ENCODE results near the gene TMUB1.

Gene TMUB1, protein sequence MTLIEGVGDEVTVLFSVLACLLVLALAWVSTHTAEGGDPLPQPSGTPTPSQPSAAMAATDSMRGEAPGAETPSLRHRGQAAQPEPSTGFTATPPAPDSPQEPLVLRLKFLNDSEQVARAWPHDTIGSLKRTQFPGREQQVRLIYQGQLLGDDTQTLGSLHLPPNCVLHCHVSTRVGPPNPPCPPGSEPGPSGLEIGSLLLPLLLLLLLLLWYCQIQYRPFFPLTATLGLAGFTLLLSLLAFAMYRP

DNA sequence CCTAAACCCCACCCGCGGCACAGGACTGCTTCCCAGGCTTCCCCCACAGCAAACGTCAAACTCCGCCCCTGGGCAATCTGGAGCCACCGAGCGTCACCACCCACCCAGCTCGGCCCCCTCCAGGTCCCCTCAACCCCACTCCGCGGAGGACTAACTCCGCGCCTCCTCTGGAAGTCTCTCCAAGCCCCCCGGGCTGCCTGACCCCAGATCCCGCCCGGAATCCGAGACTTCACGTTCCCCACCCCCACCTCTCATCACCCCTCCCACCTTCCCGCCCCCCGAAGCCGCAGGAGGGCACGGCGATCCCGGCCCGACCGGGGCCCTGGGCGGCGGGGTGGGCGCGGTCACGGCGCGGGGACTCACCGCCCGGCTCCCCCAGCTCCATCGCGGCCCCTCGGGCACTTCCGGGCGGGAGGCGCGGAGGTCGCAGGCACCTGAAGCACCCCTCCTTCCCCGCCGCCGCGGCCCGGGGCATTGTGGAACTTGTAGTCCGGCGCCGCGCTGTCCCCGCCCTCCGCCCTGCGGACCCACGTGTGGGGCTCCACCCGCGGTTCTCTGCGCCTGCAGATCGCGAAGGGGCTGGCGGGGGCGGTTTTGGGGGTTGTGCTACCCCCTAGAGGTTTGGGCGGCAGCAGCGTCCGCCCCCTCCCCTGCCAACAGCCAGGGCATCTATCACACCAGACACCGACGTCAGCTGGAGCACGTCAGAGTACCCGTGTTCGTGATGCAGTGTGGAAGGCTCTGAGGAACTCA is at the start of gene TMUB1:
TSS of gene TMUB1 (minus strand) at position 423 of the 753 bp plus-strand sequence. CDS start 930 bp downstream, outside the sequence.
- peak; percentile 50 for DNase-seq

DNA sequence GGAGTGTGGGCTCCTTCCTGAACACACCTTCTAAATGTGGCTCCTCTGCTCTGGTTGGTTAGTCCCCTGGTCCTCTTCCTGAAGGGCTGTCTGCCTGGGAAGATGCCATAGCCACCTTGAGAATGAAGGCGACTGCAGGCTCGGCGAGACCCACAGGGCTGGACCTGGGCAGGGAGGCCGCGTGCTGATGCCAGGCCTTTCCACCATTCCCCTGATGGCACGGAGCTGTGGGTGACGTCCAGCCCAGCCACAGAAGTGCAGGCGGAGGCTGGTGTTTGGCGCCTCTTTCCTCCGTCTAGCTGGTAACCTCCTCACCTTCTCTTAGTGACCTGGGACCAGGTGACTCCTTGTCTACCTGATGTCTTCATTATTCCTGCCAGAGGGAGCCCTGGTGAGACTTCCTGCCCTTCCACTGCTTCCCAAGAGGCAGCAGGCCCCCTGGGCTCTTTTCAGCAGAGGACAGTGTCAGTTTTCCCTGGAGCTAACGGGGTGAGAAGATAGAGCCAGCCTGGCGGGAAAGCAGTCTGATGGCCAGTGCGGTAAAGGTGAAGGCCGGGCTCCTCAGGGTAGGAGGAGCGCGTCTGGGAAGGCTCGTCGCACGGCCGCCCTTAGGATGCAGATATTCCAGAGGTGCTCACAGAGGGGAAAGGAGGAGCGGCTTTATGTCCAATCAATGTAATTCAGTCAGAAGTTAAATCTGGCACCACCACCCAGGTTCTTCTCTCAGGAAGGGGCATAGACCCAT is 49.3 kb upstream of the TMUB1 start:
- DNase-seq, result no peak

DNA sequence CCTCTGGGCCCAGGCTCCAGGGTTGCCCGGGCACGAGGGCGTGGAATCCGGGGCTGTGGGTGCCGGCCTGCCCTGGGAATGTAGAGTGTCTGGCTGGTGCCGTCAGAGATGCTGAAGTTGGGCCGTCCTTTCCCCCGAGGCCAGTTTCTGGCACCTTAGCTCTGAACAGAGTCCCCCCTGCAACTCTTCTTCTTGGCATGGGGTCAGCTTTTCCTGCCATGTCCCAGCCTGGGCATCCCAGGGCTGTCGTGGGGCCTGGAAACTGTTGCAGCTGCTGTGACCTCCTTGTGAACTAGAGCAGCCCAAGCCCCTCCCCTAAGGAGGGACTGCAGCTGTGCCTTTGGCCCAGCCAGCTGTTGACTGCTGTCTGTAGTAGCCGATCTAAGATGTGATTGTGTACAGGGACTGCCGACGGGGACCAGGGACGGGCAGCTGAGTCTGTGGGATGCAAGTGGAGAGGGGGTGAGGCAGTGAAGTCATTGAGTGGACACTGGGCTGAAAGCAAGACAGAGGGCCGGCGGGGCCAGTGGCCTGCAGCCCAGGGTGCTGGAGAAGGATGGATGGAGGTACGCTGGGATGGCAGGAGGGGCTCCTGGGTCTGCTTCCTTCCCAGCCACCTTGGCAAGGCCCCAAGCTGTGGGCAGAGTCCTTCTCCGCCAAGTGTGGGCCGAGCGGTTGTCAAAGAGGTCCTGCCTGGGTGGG is 48.5 kb upstream of the TMUB1 start:
- no peak for DNase-seq

DNA sequence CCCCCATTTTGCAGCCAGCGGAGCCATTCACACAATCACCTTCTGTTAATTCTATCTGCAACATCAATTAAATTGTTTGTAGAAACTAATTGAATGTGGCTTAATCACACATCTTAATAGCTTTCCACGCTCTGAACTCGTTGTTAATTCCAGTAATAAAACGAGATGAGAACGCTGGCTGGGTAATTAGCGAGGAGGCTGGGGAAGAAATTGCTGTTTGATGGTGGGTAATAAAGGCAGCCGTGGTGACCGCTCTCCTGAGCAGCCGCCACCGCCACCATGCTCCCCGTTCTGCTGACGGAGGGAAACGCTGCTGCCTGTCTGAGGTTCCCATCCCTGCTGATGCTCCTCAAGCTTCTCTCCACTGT is 47.9 kb upstream of the TMUB1 start:
- no peak for DNase-seq

DNA sequence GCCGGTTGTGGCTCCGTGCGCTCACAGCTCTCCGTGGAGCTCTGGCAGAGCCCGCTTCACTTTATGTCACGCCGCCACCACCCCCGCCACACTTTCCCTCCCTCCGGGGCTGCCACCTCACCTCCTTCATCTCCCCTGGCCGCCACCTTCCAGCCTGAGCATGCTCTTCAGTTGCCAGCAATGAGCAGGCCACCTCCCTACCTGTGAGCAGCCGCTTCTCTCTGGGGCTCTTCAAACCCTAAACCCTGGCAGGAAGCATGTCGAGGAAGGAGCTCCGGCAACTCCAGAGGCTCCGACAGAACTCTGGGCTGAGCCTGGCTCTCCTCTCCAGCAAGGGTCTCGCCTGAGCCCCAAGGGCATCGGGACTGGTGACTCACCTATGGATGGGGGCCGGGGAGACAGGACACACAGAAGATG is 47.5 kb upstream of the TMUB1 start:
- DNase-seq, result no peak

DNA sequence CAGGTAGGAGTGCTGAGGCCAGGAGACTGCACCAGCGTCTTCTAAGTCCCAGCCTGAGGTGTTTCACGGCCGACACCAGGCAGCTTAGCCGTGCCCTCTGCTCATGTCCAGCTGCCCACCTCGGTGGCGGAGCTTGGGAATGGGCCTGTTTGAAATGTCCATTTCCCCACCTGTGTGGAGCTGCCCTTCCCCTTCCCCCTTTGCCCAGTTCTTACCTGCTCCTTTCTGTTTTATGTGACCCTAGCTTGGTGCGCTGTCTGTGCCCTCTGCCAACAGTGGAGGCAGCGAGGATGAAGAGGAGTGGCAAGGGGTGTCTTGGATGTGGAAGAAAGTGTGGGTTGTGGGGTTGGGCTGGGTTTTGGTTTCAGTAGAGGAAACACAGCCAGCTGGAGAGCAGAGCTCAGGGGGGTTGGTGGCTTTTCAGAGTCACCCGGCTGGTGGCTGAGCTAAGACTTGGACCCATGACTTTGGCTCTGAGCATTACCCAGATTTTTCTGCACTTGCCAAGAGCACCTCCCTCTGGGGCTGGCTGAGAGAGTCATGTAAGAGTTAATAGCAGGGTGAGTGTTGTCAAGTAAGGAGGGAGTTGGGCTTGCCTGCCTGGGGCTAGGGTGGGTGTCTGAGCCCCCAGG is 46.8 kb upstream of the TMUB1 start:
- no peak for DNase-seq

DNA sequence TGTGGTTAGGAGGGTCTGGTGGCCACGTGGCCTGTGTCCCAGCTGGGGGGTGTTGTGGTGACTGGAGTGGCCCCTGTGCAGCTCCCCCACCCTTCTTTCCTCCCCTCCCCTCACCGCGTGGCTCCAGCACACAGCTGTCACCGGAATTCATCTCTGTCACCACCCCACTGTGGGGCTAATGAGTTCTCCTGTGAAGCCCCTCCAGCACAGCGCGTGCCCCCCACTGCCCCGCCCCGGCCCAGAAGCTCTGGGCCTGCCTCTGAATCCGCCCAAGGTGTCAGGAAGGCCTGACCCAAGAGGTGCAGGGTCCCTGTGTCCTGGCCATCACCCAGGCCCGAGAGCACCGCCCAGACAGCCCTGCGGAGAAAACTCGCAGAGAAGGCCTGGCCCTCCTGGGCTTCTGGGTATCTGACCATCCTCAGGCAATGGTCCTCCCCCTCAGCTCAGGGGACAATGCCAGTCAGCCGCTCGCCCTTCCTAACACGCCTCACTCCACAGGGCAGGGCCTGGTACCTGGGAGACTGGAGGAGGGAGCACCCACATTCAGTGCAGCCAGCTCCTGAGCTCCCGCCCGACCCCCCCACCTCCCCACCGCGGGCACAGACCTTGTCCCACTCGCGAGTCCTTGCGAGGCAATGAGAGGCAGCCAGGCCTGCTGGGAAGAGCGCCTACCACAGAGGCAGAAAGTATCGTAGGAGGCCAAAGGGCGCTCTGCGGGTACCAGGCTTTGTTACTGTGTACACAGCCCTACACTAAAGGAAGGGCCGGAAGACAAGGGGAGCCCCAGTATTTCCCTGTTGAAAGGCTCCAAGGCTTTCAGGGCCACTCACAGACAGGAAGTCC is 46.0 kb upstream of the TMUB1 start:
- no peak for DNase-seq

DNA sequence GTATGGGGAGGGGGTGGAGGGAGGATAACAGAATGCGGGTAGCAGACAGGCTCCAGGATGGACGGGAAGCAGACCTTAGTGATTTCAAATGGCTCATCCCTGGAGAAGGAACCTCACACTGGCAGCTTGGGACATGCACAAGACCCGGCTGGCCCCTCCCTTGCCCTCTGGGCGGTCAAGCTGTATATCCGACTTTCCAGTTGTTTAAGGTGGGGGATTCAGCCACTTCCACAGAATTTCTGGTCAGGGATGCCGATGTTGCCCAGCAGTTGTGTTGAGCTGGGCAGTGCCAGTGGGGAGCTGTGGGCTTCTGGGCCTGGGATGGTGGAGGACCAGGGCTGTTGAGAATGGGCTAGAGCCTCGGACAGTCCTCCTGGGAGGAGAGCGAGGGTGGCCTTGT is 45.4 kb upstream of the TMUB1 start:
- no peak for DNase-seq

DNA sequence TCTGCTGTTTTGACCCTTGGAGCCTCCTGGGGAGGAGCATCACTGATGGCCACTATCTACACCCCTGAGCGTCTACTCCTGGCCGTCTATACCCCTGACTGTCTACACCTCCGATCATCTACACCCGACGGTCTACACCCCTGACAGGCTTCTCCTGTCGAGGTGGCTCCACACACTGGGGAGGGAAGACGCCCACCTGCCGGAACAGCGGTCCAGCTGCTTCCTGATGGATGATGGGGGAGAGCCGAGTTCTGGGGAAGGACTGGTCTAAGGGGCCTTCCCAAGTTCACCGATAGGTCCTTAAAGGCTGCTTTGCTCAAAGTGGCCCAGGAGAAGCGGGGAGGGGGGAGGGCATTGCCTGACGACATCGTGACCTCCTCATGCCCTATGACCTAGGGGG is 44.9 kb upstream of the TMUB1 start:
- no peak for DNase-seq

DNA sequence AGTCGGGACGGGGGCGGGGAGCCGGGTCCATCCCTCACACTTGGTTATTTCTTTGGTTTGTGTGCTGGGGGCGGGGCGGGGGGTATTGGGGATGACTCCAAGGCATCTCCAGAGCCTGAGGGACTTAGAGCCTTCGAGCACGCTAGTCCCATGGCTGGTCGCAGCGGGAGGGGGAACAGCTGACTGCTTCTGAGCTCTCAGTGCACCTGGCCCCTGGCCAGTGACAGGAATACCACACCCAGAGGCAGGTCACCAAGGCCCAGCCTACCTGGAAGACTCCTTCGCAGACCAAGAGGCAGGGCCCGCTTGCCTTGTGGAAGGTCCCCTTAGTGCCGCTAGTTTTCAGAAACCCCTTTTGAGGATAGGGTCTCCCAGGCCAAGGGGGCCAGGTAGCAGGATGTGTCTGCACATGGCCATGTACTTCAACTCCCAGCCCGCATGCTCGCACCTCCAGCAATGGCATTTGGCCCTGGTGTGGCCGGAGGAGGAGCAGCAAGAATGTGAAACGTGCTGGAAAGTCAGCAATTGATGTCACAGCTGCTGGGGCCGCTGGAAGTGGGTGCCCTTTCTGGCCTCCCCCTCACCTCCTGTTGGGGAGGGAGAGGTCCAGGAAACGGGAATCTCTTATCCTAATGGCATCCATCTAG is 43.3 kb upstream of the TMUB1 start:
- DNase-seq, result no peak

DNA sequence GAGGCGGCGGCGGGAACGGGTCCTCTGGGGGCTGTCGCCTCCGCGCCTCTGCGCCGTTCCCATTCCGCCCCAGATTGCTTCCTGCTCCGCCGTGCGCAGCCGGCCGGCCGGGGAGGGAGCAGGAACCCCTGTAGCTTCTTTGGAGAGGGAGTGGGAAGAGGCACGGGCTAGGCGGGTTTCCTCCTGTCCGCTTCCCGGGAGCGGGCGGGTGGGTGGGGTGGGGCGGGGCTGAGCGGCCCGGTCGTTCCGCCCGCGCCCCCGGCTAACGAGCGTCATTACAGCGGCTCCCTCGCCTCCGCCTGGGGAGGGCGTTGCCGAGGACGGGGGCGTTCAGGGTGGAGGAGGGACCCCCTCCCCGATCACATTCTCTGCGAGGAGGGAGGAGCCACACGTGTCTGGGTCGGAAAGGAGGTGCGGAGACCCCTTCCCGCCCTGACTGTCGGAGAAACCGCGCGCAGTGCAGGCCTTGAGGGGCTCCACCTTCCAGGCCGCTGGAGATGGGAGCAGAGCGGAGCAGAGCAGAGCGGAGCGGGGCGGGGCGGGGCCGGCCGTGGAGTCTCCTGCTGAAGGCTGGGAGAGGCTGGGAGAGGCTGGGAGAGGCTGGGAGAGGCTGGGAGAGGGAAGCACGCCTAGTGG is 42.7 kb upstream of the TMUB1 start:
- no peak for DNase-seq

DNA sequence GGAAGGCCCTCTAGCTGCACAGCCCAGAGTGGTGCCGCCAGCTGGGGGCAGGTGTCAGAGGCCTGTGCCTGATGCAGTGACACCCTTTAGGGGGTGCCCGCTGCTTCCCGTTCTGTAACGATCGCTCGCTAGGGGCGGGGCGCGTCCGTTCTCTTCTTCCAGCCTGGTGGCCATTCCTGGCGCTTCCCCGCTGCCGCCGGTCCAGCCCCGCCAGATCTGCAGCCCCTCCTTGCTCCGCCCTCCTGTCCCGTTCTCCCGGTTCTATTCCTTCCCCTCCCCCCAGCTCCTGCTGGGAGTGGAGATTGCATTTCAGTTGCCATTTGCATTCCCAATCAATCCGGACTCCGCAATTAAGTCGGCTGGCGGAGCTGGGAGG is 42.2 kb upstream of the TMUB1 start:
- DNase-seq, result no peak

DNA sequence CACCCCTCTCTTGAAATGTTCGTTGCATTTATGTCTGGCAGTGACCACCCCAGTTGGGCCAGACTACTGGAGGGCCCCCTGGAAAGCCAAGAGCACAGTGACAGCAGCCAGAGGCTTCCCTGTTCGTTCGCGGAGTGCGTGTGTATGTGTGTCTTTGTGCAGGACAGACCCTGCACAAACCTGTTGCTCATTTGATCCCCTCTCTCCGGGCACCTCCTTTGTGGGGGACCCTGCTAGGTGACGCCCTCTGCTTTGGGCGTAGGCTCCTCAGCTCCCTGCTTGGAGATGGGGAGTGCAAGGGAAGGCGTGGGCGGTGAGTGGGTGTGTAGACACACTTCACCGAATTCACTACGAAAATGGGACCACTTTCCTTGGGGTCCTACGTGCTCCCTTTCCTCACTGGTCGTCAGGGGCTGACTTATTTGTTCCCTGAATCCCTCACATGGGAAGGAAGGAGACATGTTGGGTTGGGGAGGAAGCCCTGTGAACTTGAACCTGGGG is 41.7 kb upstream of the TMUB1 start:
- no peak for DNase-seq

DNA sequence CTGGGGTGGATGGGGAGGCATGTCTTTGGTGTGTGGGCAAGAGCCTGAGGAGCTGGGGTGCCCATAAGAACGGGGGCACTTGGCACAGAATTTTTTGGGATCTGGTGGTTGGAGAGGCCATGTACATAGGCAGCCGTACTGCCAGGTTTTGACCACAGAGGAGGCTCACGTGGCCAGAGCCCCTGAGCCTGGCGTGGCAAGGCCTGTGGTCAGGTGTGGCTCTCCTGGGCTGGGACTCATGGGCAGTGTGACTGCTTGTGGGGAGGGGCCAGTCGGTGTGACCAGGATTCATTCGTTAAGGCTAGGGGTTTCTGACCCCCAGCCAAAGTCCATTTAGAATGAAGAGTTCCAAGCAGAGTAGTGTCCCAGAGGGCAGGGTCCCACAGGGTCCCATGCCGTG is 41.2 kb upstream of the TMUB1 start:
- DNase-seq, result no peak

DNA sequence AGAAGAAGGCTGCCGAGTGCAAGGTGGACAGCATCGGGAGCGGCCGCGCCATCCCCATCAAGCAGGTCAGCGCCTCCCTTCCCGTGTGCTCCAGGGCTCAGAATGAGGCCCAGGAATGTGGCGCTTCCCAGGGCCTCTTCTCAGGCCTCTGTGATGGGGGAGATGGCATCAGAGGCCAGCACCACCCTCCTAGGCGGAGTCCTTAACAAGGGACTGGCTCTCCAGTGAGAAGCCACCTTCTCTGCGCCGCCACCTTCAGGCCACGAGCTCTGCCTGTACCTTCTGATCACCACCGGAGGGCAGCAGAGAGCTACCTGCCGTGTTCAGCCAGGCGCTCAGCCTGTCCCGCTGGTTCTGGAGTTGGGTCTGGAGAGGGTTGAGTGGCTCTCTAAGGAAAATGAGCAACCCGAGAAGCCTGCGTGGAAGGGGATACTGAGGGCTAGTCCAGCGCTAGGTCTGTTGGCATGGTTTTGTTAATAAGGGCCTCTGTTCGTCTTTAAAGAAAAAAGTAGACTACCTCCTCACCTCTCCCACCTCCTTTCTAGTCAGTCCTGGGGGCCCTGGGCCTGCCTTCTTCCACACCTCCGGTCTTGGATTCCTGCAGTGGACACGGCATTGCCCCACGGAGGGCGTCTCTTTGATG is 40.6 kb upstream of the TMUB1 start:
- peak; percentile 76 for DNase-seq

DNA sequence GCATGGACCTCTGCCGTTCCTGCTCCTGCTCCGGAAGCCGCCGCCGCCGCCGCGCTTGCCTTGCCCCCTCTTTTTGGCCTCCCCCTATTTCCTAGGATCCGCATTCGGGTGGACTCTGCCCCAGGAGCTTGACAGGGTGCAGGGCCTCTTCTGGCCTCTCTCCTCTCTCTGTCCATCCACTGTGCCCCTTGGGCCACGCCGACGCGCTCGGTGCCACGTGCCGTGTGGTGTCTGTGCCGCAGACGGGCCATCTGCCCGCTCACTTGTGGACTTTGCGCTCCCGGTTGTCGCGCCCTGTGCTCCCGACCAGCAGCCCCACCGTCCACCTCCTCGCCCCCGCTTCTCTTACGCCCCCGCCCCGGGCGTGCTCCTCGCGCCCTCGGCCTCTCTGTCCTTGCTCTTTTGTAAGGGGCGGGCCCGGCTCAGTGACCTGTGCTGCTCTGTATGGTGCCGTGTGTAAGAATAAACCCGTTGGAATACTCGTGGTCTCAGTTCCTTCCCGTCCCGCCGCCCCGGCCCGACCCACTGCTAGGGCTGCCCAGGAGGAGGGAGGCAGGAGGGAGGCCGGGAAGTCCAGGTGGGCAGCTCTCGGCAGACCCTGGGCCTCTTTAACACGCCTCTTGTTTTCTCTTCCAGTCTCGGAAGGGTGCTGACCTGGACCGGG is 40.0 kb upstream of the TMUB1 start:
- DNase-seq, result no peak

DNA sequence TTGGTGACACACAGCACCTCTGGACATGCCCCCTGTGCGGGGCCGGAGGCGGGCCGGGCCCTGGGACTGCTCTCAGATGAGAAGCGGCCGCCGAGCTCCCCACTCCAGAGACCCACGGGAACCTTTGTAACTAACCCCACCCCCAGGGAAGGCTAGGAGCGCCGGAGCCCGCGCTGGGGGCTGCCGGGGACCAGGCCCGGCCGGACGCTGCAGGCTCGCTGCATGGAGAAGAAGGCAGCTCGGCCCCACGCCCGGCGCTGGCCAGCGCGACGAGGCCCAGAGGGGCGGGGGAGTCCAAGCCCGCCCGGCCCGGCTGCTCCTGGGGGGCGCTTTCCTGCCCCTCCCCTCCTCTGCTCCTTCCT is 39.5 kb upstream of the TMUB1 start:
- no peak for DNase-seq

DNA sequence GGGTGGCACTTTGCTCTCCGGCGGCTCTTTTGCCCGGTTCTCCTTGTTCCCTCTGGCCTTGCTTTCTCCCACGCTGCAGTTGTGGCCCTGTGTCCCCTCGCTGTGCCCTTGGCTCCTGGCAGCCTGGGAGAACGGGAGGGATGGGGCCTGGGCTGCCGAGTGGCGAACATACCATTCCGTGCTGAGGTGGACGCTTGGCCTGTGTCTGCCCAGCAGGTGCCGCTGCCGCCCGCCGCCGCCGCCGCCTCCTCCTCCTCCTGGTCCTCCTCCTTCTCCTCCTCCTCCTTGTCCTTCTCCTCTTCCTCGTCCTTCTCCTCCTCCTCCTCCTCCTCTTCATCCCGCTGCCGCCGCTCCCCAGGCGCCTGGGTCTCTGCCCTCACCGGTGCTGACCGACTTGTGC is 39.0 kb upstream of the TMUB1 start:
- DNase-seq, result no peak

DNA sequence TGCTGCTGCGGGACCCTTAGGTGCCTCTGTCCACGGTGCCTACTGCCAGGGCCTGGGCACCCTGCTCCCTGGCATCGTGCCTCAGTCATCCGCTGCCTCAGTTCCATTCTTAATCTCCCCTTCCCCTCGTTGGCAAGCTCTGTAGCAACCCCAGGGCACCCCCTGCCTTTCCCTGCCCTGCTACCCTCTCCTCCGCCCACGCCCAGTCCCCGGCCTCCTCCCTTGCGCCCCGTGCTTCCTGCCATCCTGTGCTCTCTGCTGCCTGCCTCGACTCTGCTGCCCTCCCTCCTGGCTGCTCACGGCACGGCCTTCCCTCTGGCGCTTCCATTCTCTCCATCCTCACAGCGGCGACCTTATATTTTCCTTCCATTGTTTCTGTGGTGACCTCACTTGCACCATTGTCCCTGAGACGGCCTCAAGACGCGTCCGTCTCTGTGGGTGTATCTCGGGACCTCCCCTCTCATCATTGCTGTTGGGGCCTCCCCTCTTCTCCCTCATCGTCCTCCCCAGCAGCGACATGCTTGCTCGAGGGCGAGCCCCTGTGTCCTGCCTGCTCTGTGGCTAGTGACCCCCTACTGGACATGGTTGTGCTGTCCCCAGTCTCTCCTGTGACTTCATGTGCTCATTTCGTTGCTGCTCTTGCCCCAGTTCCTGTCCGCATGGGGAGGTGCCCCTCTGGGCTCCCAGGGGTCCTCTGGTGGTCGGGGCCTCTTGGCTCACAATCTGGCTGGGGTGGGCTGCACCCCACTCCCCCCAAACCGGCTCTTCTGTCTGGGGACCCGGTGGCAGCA is 38.3 kb upstream of the TMUB1 start:
- no peak for DNase-seq
